Panc1 (cell line): ENCODE data around the gene SCN9A. TPM values are rescaled to one million over a fixed set of nuclear protein-coding genes. Genes with fewer than 3 reads are reported as not detected.
"Not testable (repeated sequence)": the region's sequence is repeated elsewhere in the genome, so short reads cannot be mapped to it uniquely, and the experiment has no call there.

Experiments used
- ATAC-seq: fragments of 200-7000 bp; cut with Tn5 transposase; 2 replicates; pipeline ENCODE4 v1.9.1; 2020; ENCODE audit warnings: mild to moderate bottlenecking, moderate library complexity
- BruUV-seq: library from RNA; stranded (reverse); fragments of 400-500 nt; replicated peaks from 2 replicates; lab custom pipeline; 2021; lab: Mats Ljungman, UMichigan
- CTCF ChIA-PET: fragments of 300-600 bp; sonication (Branson Sonifier 250); formaldehyde crosslinking; loops from one replicate; lab custom pipeline; 2022; ENCODE audit warnings: antibody characterized with exemption; lab: Charles Lee
- POLR2A ChIA-PET: fragments of 300-600 bp; sonication (Branson Sonifier 250); formaldehyde crosslinking; loops from one replicate; lab custom pipeline; 2022; ENCODE audit warnings: antibody characterized with exemption; lab: Charles Lee
- DNase-seq: peaks from one replicate; pipeline ENCODE4 v3.0.0-alpha.2; 2010; ENCODE audit warnings: low read depth, low spot score
- H3K27ac ChIP-seq: 2 replicates; pipeline ENCODE4 v1.5.1; 2011; ENCODE audit warnings: mild to moderate bottlenecking, low read length, inconsistent platforms
- H3K27me3 ChIP-seq: fragments of 200-500 bp; sonication (Bioruptor generic); 2 replicates; pipeline ENCODE4 v1.6.0; 2014; ENCODE audit warnings: low read length, inconsistent platforms; ENCODE audit not compliant: control insufficient read depth, insufficient read depth
- H3K36me3 ChIP-seq: fragments of 200-500 bp; sonication (Bioruptor generic); 2 replicates; pipeline ENCODE4 v1.5.1; 2014; ENCODE audit warnings: inconsistent platforms, mild to moderate bottlenecking, low read length, moderate library complexity; ENCODE audit not compliant: control insufficient read depth, insufficient read depth
- H3K4me1 ChIP-seq: 2 replicates; pipeline ENCODE4 v1.5.1; 2011; ENCODE audit warnings: inconsistent platforms, mild to moderate bottlenecking, low read length, moderate library complexity; ENCODE audit not compliant: control insufficient read depth, insufficient read depth
- H3K4me3 ChIP-seq, 2 experiments: 2 replicates each; pipeline ENCODE4 v1.5.1; 2011 to 2012; ENCODE audit warnings: low read depth in 2 of 2, low read length in 2 of 2, mild to moderate bottlenecking in 2 of 2, inconsistent platforms in 1 of 2, moderate library complexity in 1 of 2
- H3K9me3 ChIP-seq: fragments of 200-500 bp; sonication (Bioruptor generic); 2 replicates; pipeline ENCODE4 v1.5.1; 2014; ENCODE audit warnings: low read depth, mild to moderate bottlenecking, inconsistent platforms, low read length, moderate library complexity; ENCODE audit not compliant: control insufficient read depth, insufficient read depth
- POLR2AphosphoS5 ChIP-seq: IDR thresholded peaks from 2 replicates; pipeline ENCODE4 v1.6.1; 2012; ENCODE audit warnings: mild to moderate bottlenecking, low read depth, low read length, moderate library complexity
- REST ChIP-seq, 2 experiments: IDR thresholded peaks; 2 replicates each; pipeline ENCODE4 v1.6.1; 2011 to 2012; ENCODE audit warnings: low read depth in 2 of 2, control low read depth in 1 of 2, low read length in 1 of 2, mild to moderate bottlenecking in 1 of 2, moderate library complexity in 1 of 2; ENCODE audit not compliant: insufficient read depth in 1 of 2
- SIN3A ChIP-seq: IDR thresholded peaks from 2 replicates; pipeline ENCODE4 v1.6.1; 2012; ENCODE audit warnings: low read depth, mild to moderate bottlenecking, low read length, moderate library complexity, borderline replicate concordance; ENCODE audit not compliant: insufficient read depth
- TCF7L2 ChIP-seq: IDR thresholded peaks from 2 replicates; pipeline ENCODE4 v1.6.1; 2011; ENCODE audit warnings: mild to moderate bottlenecking, low read depth, low read length, inconsistent platforms
- in situ Hi-C: cut with HindIII; loops from 2 replicates; pipeline ENCODE4 v1.10.0; 2016; ENCODE audit warnings: low sequenced_read_pairs, low pct_unique_long_range_greater_than_20kb
- intact Hi-C: fragments of 100-400 bp; cut with micrococcal nuclease; formaldehyde crosslinking; loops from one replicate; pipeline ENCODE4 v1.10.0; 2022; ENCODE audit not compliant: unreplicated experiment
- total RNA-seq: library from RNA; stranded (reverse); gene quantifications from one replicate; pipeline ENCODE4 v1.2.1, GENCODE V29; 2021; ENCODE audit not compliant: unreplicated experiment
- TF ChIP-seq, protein P1 (sequence below): fragments of 450-650 bp; IDR thresholded peaks from 2 replicates; pipeline ENCODE4 v1.5.1; 2017; ENCODE audit warnings: mild to moderate bottlenecking

Gene SCN9A
- total RNA-seq, 1 experiment from 2014 or later = 0.10 TPM

DNA sequence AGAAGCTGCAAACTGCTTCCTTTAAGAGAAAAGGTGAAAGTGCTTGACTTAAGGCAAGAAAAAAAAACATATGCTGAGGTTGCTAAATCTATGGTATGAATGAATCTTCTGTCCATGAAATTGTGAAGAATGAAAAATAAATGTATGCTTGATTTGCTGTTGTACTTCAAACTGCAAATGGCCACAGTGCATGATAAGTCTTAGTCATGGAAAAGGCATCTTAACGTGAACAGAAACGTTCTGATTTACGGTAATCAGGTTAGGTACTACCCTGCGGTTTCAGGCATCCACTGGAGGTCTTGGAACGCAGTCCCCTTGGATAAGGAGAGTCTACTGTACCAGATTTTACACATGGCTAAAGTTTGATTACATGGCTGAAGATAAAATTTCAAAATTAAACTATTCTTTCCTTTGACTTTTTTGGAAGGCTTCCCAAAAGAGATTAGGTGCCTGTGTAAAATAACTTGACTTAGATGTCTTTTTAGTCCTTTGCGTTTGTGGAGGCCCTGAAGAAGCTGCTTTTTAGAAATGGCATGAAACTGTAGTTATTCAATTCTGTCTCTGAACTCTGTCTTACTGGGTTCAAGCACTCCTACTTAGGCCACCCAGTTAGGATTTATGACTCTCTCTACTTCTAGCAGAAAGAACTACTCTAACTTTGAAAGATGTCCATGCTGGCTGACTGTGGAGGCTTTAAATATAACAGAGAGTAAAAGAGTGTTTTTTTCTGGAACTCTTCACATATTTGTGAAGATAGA is 35.9 kb upstream of the SCN9A start:
- ChIA-PET CTCF (no interaction called here), POLR2A (no interaction called here)
- BruUV-seq = no TSS peak
- Histone ChIP-seq H3K27ac (no peak overlapping the region), H3K27me3 (no peaks in the 10 kb centered on the region), H3K9me3 (no peaks in the 10 kb centered on the region), H3K4me1 (no peaks in the 10 kb centered on the region), H3K36me3 (no peaks in the 10 kb centered on the region), H3K4me3 (no peak overlapping the region)
- ATAC-seq (no peak), DNase-seq (no peak)
- in situ Hi-C loops (no loop called here), intact Hi-C loops (no loop called here)
- TF ChIP-seq POLR2AphosphoS5 (no peak), SIN3A (no peak), REST (IDR thresholded peaks at IDR 0.05; ENCODE audit: insufficient read depth in 1 of 2, low read depth in 2 of 2, low read length in 1 of 2) (no peak), TCF7L2 (no peak)

DNA sequence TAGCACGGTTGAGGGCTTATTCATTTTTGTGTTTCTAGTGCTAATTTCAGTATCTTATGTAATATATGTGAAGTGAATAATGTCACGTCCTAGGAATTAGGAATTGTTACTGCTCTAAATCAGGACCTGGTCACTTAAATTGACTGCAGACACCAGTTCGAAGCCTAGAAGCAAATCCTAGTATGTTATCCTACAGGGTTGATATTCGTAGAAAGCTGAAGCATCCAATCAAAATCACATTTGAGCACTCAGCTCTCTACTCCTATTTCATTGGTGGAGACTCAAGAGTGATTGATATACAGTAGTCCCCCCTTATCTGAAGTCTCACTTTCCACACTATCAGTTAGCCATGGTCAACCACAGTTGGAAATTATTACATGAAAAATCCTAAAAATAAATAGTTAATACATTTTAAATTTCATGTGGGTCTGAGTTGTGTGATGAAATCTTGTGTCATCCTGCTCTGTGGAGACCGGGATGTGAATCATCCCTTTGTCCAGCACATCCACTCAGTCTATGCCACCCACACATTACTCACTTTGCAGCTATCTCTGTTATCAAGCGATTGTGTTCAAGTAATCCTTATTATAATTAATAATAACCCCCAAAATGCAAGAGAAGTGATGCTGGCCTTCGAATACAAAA is 35.2 kb upstream of the SCN9A start:
- CTCF ChIA-PET = no interaction called here
- Histone ChIP-seq H3K36me3 (no peaks in the 10 kb centered on the region), H3K9me3 (no peaks in the 10 kb centered on the region), H3K27ac (no peak overlapping the region), H3K4me1 (no peaks in the 10 kb centered on the region), H3K27me3 (no peaks in the 10 kb centered on the region), H3K4me3 (no peak overlapping the region)
- ATAC-seq = no peak
- DNase-seq = no peak
- no TSS peak for BruUV-seq
- POLR2A ChIA-PET = no interaction called here
- in situ Hi-C loops (no loop called here), intact Hi-C loops (no loop called here)
- TF ChIP-seq SIN3A (no peak), TCF7L2 (no peak), REST (IDR thresholded peaks at IDR 0.05; ENCODE audit: insufficient read depth in 1 of 2, low read depth in 2 of 2, low read length in 1 of 2) (no peak), POLR2AphosphoS5 (no peak)
- TF ChIP-seq, protein P1, sequence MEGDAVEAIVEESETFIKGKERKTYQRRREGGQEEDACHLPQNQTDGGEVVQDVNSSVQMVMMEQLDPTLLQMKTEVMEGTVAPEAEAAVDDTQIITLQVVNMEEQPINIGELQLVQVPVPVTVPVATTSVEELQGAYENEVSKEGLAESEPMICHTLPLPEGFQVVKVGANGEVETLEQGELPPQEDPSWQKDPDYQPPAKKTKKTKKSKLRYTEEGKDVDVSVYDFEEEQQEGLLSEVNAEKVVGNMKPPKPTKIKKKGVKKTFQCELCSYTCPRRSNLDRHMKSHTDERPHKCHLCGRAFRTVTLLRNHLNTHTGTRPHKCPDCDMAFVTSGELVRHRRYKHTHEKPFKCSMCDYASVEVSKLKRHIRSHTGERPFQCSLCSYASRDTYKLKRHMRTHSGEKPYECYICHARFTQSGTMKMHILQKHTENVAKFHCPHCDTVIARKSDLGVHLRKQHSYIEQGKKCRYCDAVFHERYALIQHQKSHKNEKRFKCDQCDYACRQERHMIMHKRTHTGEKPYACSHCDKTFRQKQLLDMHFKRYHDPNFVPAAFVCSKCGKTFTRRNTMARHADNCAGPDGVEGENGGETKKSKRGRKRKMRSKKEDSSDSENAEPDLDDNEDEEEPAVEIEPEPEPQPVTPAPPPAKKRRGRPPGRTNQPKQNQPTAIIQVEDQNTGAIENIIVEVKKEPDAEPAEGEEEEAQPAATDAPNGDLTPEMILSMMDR = no peak

DNA sequence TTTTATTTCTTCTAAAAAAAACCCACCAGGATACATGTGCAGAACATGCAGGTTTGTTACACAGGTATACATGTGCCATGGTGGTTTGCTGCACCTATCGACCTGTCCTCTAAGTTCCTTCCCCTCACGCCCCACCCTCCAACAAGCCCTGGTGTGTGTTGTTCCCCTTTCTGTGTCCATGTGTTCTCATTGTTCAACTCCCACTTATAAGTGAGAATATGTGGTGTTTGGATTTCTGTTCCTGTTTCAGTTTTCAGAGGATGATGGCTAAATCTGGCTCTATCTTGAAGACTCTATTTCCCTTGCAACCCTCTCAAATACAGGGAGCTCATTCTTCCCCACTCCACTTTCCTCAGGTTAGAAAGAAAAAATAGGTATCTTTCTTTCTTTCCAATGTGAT is 32.0 kb upstream of the SCN9A start:
- BruUV-seq, in situ Hi-C loops, H3K27me3 ChIP-seq: not testable (repeated sequence)

More for the DNA sequence above, 32.0 kb upstream of the SCN9A start:
- DNase-seq, H3K4me1 ChIP-seq, H3K27ac ChIP-seq, H3K4me3 ChIP-seq, POLR2A ChIA-PET, intact Hi-C loops, CTCF ChIA-PET, ATAC-seq, H3K9me3 ChIP-seq, H3K36me3 ChIP-seq: not testable (repeated sequence)
